GM11168 (cell line): ENCODE data around the gene GAA.

ENCODE experiments used
- in situ Hi-C: fragments of 300-500 bp; cut with MboI; formaldehyde crosslinking; loops from one replicate; pipeline ENCODE4 v1.12.0; 2022; ENCODE audit warnings: low sequenced_read_pairs; ENCODE audit not compliant: unreplicated experiment

GAA gene

DNA sequence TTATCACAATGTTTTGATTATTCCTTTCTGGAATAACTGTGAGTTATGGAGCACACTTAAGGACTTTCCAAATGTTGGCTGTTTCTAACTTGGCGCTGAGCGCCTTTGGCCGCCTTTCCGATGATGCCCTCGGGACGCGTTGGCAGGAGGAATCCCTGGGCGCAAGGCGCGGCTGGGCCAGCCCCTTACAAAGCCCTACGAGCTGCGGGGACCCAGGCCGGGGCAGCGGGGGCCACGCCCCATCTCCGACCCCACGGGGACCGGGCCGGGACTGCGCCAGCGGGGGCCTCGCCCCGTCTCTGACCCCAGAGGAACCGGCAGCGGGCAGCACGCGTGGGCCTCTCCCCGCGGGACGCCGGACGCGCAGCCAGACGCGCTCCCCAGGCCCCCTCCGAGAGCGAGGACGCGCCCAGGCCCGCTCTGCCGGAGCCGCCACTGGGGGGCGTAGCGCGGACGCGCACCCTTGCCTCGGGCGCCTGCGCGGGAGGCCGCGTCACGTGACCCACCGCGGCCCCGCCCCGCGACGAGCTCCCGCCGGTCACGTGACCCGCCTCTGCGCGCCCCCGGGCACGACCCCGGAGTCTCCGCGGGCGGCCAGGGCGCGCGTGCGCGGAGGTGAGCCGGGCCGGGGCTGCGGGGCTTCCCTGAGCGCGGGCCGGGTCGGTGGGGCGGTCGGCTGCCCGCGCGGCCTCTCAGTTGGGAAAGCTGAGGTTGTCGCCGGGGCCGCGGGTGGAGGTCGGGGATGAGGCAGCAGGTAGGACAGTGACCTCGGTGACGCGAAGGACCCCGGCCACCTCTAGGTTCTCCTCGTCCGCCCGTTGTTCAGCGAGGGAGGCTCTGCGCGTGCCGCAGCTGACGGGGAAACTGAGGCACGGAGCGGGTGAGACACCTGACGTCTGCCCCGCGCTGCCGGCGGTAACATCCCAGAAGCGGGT lies at the start of gene GAA:
TSS of gene GAA (plus strand) at position 571 of the 935 bp plus-strand sequence. CDS start 3,006 bp downstream, outside the sequence.
- in situ Hi-C loops, result no loop called here

GRCh38 chr17:80051681-80052080 lies 49.7 kb upstream of the GAA start:
- in situ Hi-C loops, result no loop called here

GRCh38 chr17:80053102-80053501 lies 48.3 kb upstream of the GAA start:
- in situ Hi-C loops, result no loop called here

GRCh38 chr17:80055597-80055996 lies 45.8 kb upstream of the GAA start:
- in situ Hi-C loops, result no loop called here

GRCh38 chr17:80058311-80058955 lies 42.9 kb upstream of the GAA start:
- in situ Hi-C loops, result no loop called here

DNA sequence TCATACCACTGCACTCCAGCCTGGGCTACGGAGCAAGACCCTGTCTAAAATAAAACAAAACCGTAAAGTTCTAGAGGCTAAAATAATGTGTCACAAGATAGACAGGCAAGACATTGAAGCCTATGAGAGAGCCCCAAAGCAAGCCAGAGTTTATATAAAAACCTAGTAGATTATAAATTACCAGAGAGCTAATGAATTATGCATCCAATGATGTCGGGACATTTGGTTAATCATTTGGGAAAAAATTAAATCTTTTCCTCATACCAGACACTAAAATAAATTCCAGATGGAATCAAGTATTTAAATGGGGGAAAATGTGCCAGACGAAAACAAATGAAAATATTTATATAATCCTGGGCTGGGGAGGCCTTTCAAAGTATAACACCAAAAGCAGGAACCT lies 40.7 kb upstream of the GAA start:
- in situ Hi-C loops, result no loop called here

DNA sequence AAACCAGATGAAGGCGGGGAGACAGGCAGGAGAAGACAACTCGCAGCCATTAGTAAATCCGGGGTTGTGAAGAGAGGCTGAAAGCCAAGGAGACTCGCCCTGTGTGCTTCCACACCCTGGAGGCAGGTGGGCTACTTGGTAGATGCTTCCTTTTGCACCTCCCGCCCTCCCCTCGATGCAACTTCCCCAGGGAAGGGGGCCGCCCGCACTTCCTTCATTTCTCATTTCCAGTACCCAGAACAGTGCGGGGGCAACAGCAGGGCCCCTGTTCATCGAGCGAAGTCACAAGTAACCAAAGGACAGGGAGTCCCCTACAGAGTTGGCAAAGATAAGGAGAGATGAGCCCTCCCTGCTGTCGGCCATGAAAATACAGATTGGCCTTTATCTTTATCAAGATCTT lies 40.0 kb upstream of the GAA start:
- in situ Hi-C loops, result no loop called here

- in situ Hi-C loops, result no loop called here
Measured at GRCh38 chr17:80063830-80064585, 37.4 kb upstream of the GAA start.

DNA sequence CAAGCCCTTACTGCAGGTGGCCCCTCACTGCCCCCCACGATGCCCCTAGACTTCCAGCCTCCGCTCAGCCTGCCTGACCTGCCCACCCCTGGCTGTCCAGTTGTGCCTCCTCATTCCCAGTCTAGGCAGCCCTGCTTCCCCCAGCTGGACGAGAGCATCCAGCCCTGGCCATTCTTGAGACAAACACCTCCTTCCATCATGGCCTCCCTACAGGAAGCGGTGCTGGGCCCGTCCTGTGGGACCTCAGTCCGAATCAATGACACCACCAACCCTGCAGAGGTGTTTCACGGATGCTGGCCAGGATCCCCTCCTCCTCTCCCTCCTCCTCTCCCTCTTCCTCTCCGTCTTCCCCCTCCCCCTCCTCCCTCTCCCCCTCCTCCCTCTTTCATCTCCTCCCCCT lies 36.7 kb upstream of the GAA start:
- in situ Hi-C loops, result no loop called here

GRCh38 chr17:80065478-80066170 lies 35.8 kb upstream of the GAA start:
- in situ Hi-C loops, result no loop called here

- in situ Hi-C loops, result no loop called here
Measured at GRCh38 chr17:80067393-80067986, 33.9 kb upstream of the GAA start.

GRCh38 chr17:80068301-80069222 lies 32.8 kb upstream of the GAA start:
- in situ Hi-C loops, result no loop called here

DNA sequence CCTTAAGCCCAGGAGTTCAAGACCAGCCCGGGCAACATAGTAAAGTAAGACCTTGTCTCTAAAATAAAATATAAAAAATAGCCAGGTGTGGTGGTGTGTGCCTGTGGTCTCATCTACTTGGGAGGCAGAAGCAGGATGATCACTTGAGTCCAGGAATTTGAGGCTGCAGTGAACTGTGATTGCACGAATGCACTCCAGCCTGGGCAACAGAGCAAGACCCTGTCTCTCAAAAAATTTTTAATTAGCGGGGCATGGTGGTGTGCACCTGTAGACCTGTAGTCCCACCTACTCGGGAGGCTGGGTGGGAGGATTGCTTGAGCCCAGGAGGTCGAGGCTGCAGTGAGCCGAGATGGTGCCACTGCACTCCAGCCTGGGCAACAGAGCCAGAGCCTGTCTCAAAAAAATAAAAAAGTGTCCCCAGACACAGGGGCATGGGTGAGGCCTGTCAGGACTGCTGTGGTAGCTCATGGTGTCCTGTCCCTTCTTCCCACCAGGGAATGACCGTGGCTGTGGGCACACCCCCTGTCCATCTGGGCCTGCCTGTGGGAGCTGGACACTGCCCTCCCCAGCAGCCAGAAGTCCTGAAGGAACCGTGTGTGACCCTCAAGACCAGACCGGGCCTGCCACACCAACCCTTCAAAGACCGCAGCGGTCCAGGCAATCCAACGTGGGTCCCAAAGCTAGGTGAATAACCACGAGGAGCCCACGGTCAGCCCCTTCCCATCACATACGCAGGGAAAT lies 30.8 kb upstream of the GAA start:
- in situ Hi-C loops, result no loop called here

DNA sequence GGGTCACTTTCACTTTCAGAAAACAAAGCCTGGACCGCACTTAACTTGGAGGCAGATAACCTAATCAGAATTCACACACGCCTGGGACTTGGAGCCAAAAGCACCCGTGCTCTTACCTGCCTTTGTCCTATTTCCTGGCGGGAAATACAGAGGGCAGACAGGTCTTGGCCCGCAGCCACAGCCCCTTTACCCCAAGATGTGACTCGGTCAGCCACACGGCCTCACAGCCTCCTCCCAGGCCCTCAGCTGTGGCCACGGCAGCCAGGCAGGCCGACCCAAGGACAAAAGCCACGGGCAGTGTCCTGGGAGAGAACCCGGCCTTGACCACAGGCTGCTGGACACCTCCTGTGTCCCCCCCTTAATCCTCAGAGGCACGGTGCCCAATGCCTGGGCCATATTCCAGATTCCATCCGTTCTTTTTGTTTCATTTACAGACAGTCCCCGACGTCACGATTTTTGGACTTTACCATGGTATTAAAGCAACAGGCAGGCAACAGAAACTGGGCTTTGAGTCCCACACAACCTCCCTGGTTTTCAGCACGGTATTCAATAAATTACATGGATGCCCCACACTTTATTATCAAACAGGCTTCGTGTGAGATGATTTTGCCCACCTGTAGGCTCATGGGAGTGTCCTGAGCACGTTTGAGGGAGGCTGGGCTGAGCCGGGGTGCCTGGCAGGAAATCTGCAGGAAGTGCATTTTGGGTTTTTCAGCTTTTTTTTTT lies 30.1 kb upstream of the GAA start:
- in situ Hi-C loops, result no loop called here

GRCh38 chr17:80072410-80072809 lies 29.0 kb upstream of the GAA start:
- in situ Hi-C loops, result no loop called here

- in situ Hi-C loops, result no loop called here
Measured at GRCh38 chr17:80080081-80080480, 21.3 kb upstream of the GAA start.

DNA sequence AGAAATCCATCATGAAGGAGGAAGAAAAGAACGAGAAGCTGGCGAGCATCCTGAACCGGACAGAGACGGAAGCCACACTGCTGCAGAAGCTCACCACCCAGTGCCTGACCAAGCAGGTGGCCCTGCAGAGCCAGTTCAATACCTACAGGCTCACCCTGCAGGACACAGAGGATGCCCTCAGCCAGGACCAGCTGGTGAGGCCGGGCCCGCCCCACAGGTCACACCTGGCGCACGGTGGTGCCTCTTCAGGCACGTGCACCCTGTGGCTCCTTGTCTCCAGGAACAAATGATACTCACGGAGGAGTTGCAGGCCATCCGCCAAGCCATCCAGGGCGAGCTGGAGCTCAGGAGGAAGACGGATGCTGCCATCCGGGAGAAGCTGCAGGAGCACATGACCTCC lies 19.8 kb upstream of the GAA start:
- in situ Hi-C loops, result no loop called here
